ENCODE measurements around the gene SSBP3.

DNA sequence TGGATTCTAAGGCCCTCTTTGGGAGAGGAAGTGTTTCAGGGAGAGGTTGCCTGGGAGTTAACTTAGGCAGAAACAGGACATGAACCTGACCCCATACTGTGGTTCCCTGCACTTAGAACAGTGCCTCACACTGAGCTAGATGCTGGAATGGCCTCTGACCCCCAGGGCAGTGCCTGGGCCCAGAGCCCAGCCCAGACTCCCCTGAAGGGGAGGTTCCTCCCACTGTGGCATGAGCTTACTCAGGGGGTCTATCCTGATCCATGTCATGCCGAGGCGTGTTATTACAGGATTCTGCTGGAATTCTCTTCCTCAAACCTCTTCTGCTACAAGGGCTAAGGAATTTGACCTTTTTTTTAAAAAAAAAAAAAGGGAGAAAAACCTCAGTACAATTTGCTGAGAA is 134.1 kb downstream of the SSBP3 start:
- TF ChIP-seq TAF1 (IDR thresholded peaks at IDR 0.05; ENCODE audit: low read depth, low read length) (no peak), POLR2A (IDR thresholded peaks at IDR 0.05; ENCODE audit: low read depth, low read length) (no peak)
